Activated T-cell treated with anti-CD3 and anti-CD28 coated beads, Interleukin-2, amount 50 U/mL, for 72 hours (primary cell): ENCODE data around the gene CAMP. TPM values are rescaled to one million over a fixed set of nuclear protein-coding genes. Genes with fewer than 3 reads are reported as not detected.
A peak's percentile ranks its signal among the peaks of the same experiment; 100 is the strongest.
"Not testable (repeated sequence)": the region's sequence is repeated elsewhere in the genome, so short reads cannot be mapped to it uniquely, and the experiment has no call there.

ENCODE experiments used
- ATAC-seq, 2 donors: fragments of 150-1000 bp; cut with Tn5 transposase; replicated peaks in 1 of 2; 2 replicates each; pipeline ENCODE4 v1.10.0; 2021; ENCODE audit warnings: moderate library complexity in 2 of 2, mild to moderate bottlenecking in 1 of 2
- DNase-seq, 2 donors: peaks; one replicate each; pipeline ENCODE4 v3.0.0; 2021 to 2022; ENCODE audit warnings: mixed read lengths in 1 of 2
- H3K27ac Mint-ChIP-seq: one replicate; pipeline ENCODE4 v1.8.0; 2022; ENCODE audit warnings: mild to moderate bottlenecking, moderate library complexity, mixed read lengths
- H3K27me3 Mint-ChIP-seq: one replicate; pipeline ENCODE4 v1.8.0; 2022; ENCODE audit warnings: low read depth, mixed read lengths
- H3K36me3 Mint-ChIP-seq, 2 donors: one replicate each; pipeline ENCODE4 v1.8.0; 2022; ENCODE audit warnings: mixed read lengths in 2 of 2, mild to moderate bottlenecking in 1 of 2; ENCODE audit not compliant: insufficient read depth in 2 of 2
- H3K4me1 Mint-ChIP-seq: one replicate; pipeline ENCODE4 v1.8.0; 2022; ENCODE audit warnings: low read depth, mixed read lengths
- H3K4me3 Mint-ChIP-seq, 2 donors: one replicate each; pipeline ENCODE4 v1.8.0; 2022; ENCODE audit warnings: mild to moderate bottlenecking in 2 of 2, mixed read lengths in 2 of 2, moderate library complexity in 2 of 2
- H3K9me3 Mint-ChIP-seq, 2 donors: one replicate each; pipeline ENCODE4 v1.8.0; 2022; ENCODE audit warnings: mixed read lengths in 2 of 2
- total RNA-seq, 2 donors: library from RNA; stranded (reverse); gene quantifications; one replicate each; pipeline ENCODE4 v1.2.3, GENCODE V29; 2022

The CAMP gene
- total RNA-seq, 2 donors from 2014 or later, result not detected

GRCh38 chr3:48245136-48245535, 21.8 kb downstream of the CAMP start:
- Mint-ChIP-seq H3K36me3 (peaks cover 2 to 15% of the 10 kb centered on the region in 2 donors), H3K27ac (peak overlapping the region; percentile 5), H3K4me1 (peaks cover 44% of the 10 kb centered on the region), H3K9me3 (no peaks in the 10 kb centered on the region), H3K27me3 (no peaks in the 10 kb centered on the region), H3K4me3 (peak overlapping the region in 1 of 2 donors; percentile 25)
- ATAC-seq, result no peak
- no peak for DNase-seq

- Mint-ChIP-seq H3K4me1 (peaks cover 35% of the 10 kb centered on the region), H3K9me3 (no peaks in the 10 kb centered on the region), H3K27ac (peak overlapping the region; percentile 98), H3K4me3 (peak overlapping the region; percentile 1 to 85), H3K36me3 (peaks cover 2 to 23% of the 10 kb centered on the region in 2 donors), H3K27me3 (no peaks in the 10 kb centered on the region)
- DNase-seq, result peak in 1 of 2 donors; percentile 22
- peak; percentile 59 to 87 for ATAC-seq
Observed at GRCh38 chr3:48247401-48247811, 24.1 kb downstream of the CAMP start.

- Mint-ChIP-seq H3K27ac (peak overlapping the region; percentile 98), H3K4me3 (no peak overlapping the region), H3K27me3 (no peaks in the 10 kb centered on the region), H3K4me1 (peaks cover 32% of the 10 kb centered on the region), H3K9me3 (no peaks in the 10 kb centered on the region), H3K36me3 (peaks cover 2 to 29% of the 10 kb centered on the region in 2 donors)
- ATAC-seq (no peak), DNase-seq (no peak)
Observed at GRCh38 chr3:48248095-48248850, 25.0 kb downstream of the CAMP start.

- H3K4me3 Mint-ChIP-seq, result no peak overlapping the region
- H3K36me3 Mint-ChIP-seq, result peaks cover 8 to 40% of the 10 kb centered on the region in 2 donors
- H3K27me3 Mint-ChIP-seq, result no peaks in the 10 kb centered on the region
- DNase-seq (no peak), ATAC-seq (no peak)
- H3K27ac Mint-ChIP-seq, result no peak overlapping the region
- no peaks in the 10 kb centered on the region for H3K9me3 Mint-ChIP-seq
- no peaks in the 10 kb centered on the region for H3K4me1 Mint-ChIP-seq
Observed at GRCh38 chr3:48256557-48256956, 33.3 kb downstream of the CAMP start.

GRCh38 chr3:48258530-48258929, 35.2 kb downstream of the CAMP start:
- Mint-ChIP-seq H3K9me3 (no peaks in the 10 kb centered on the region), H3K27ac (peak overlapping the region; percentile 43), H3K4me1 (no peaks in the 10 kb centered on the region), H3K4me3 (no peak overlapping the region), H3K27me3 (no peaks in the 10 kb centered on the region), H3K36me3 (peaks cover 10 to 36% of the 10 kb centered on the region in 2 donors)
- DNase-seq (no peak), ATAC-seq (no peak)

- Mint-ChIP-seq H3K4me1 (peaks cover 42% of the 10 kb centered on the region), H3K36me3 (peaks cover 2 to 16% of the 10 kb centered on the region in 2 donors), H3K27ac (peak overlapping the region; percentile 67), H3K27me3 (no peaks in the 10 kb centered on the region), H3K4me3 (peak overlapping the region; percentile 73 to 78), H3K9me3 (no peaks in the 10 kb centered on the region)
- ATAC-seq (no peak), DNase-seq (no peak)
Observed at GRCh38 chr3:48267782-48268181, 44.5 kb downstream of the CAMP start.

- Mint-ChIP-seq H3K4me1 (peaks cover 48% of the 10 kb centered on the region), H3K36me3 (peaks cover 2 to 16% of the 10 kb centered on the region in 2 donors), H3K4me3 (peak overlapping the region; percentile 73 to 78), H3K27me3 (no peaks in the 10 kb centered on the region), H3K9me3 (no peaks in the 10 kb centered on the region), H3K27ac (peak overlapping the region; percentile 38)
- DNase-seq (peak; percentile 85 to 93), ATAC-seq (peak; percentile 90 to 93)
Observed at GRCh38 chr3:48268381-48268935, 45.2 kb downstream of the CAMP start.

- DNase-seq (peak; percentile 59 to 75), ATAC-seq (peak; percentile 56 to 62)
- H3K9me3 Mint-ChIP-seq, result no peaks in the 10 kb centered on the region
- H3K27ac Mint-ChIP-seq, result peak overlapping the region; percentile 38
- peak overlapping the region; percentile 73 to 78 for H3K4me3 Mint-ChIP-seq
- H3K27me3 Mint-ChIP-seq, result no peaks in the 10 kb centered on the region
- peaks cover 51% of the 10 kb centered on the region for H3K4me1 Mint-ChIP-seq
- peaks cover 2 to 12% of the 10 kb centered on the region in 2 donors for H3K36me3 Mint-ChIP-seq
Observed at GRCh38 chr3:48268936-48269561, 45.8 kb downstream of the CAMP start.

- no peak for ATAC-seq
- peaks cover 51% of the 10 kb centered on the region for H3K4me1 Mint-ChIP-seq
- H3K9me3 Mint-ChIP-seq, result no peaks in the 10 kb centered on the region
- H3K27ac Mint-ChIP-seq, result peak overlapping the region; percentile 15
- H3K27me3 Mint-ChIP-seq, result no peaks in the 10 kb centered on the region
- peaks cover 2 to 9% of the 10 kb centered on the region in 2 donors for H3K36me3 Mint-ChIP-seq
- H3K4me3 Mint-ChIP-seq, result peak overlapping the region; percentile 73 to 78
- no peak for DNase-seq
Observed at GRCh38 chr3:48269592-48269991, 46.3 kb downstream of the CAMP start.

GRCh38 chr3:48270306-48270705, 47.0 kb downstream of the CAMP start:
- no peak for ATAC-seq
- DNase-seq, result no peak
- H3K4me1 Mint-ChIP-seq, result peaks cover 51% of the 10 kb centered on the region
- H3K27ac Mint-ChIP-seq, result peak overlapping the region; percentile 38
- no peaks in the 10 kb centered on the region for H3K9me3 Mint-ChIP-seq
- peak overlapping the region; percentile 15 to 29 for H3K4me3 Mint-ChIP-seq
- H3K27me3 Mint-ChIP-seq, result no peaks in the 10 kb centered on the region
- peaks cover 2 to 9% of the 10 kb centered on the region in 2 donors for H3K36me3 Mint-ChIP-seq

GRCh38 chr3:48271223-48271622, 47.9 kb downstream of the CAMP start:
- not testable (repeated sequence) for H3K27me3 Mint-ChIP-seq, DNase-seq, H3K27ac Mint-ChIP-seq, ATAC-seq, H3K9me3 Mint-ChIP-seq, H3K36me3 Mint-ChIP-seq, H3K4me3 Mint-ChIP-seq
- peaks cover 51% of the 10 kb centered on the region for H3K4me1 Mint-ChIP-seq

- H3K4me3 Mint-ChIP-seq, result no peak overlapping the region
- DNase-seq (no peak), ATAC-seq (no peak)
- H3K4me1 Mint-ChIP-seq, result peaks cover 46% of the 10 kb centered on the region
- H3K27me3 Mint-ChIP-seq, result no peaks in the 10 kb centered on the region
- no peak overlapping the region for H3K27ac Mint-ChIP-seq
- peaks cover 2 to 5% of the 10 kb centered on the region in 2 donors for H3K36me3 Mint-ChIP-seq
- H3K9me3 Mint-ChIP-seq, result no peaks in the 10 kb centered on the region
Observed at GRCh38 chr3:48271763-48272498, 48.6 kb downstream of the CAMP start.
